ENCODE data around the gene ENO2.

DNA sequence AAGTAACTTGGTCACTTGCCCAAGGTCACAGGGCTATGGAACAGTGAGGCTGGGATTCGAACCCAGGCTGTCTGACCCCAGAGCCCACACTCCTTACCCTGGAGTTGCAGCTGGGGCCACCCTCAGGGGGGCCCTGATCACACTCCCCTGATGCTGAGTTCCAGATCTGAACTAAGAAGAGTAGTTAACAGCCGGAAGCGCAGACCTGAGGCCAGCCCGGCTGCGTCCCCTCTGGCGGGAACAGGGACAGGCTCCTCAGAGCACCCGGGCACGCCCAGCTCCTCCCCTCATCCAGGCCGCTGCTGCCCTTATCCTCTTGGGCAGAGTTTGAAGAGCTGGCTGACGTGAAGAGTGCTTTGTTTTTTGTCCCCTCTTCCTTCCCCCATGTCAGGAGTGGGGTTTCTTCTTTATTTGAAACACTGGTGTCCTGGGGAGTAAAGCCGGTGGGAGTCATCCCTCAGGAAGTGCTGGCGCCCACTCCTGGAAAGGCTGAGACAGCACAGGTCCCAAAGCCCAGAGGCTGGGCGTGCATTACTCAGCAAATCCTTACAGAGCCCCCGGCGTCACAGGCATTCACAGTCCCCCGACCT, 47.4 kb downstream of the ENO2 start:
- TF ChIP-seq, protein P1, sequence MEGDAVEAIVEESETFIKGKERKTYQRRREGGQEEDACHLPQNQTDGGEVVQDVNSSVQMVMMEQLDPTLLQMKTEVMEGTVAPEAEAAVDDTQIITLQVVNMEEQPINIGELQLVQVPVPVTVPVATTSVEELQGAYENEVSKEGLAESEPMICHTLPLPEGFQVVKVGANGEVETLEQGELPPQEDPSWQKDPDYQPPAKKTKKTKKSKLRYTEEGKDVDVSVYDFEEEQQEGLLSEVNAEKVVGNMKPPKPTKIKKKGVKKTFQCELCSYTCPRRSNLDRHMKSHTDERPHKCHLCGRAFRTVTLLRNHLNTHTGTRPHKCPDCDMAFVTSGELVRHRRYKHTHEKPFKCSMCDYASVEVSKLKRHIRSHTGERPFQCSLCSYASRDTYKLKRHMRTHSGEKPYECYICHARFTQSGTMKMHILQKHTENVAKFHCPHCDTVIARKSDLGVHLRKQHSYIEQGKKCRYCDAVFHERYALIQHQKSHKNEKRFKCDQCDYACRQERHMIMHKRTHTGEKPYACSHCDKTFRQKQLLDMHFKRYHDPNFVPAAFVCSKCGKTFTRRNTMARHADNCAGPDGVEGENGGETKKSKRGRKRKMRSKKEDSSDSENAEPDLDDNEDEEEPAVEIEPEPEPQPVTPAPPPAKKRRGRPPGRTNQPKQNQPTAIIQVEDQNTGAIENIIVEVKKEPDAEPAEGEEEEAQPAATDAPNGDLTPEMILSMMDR (conservative IDR thresholded peaks at IDR 0.05; ENCODE audit: low read depth, low read length) = peak; percentile 87
- TF ChIP-seq EZH2 (IDR thresholded peaks at IDR 0.05; ENCODE audit: borderline replicate concordance, low read depth, low read length, poor library complexity, severe bottlenecking) = no peak

All from A673 (cell line).